Thymus (tissue), 11 donors: ENCODE data around the gene DFFA. TPM values are rescaled to one million over a fixed set of nuclear protein-coding genes. Genes with fewer than 3 reads are reported as not detected.
"Not testable (repeated sequence)": the region's sequence is repeated elsewhere in the genome, so short reads cannot be mapped to it uniquely, and the experiment has no call there.

Source experiments
- DNase-seq, 9 donors: peaks; one replicate each; pipeline ENCODE4 v3.0.0-alpha.2; 2013; ENCODE audit warnings: low spot score in 9 of 9, low read depth in 6 of 9, missing footprints in 1 of 9
- H3K27ac ChIP-seq, 2 donors: one replicate each; pipeline ENCODE4 v1.5.1; 2013; ENCODE audit warnings: control low read depth in 1 of 2, low read depth in 1 of 2, low read length in 1 of 2, mild to moderate bottlenecking in 1 of 2, moderate library complexity in 1 of 2
- H3K27me3 ChIP-seq, 2 donors: one replicate each; pipeline ENCODE4 v1.5.1; 2013; ENCODE audit warnings: low read length in 1 of 2; ENCODE audit not compliant: control insufficient read depth in 2 of 2, insufficient read depth in 1 of 2
- H3K36me3 ChIP-seq, 2 donors: one replicate each; pipeline ENCODE4 v1.5.1; 2013; ENCODE audit warnings: low read length in 1 of 2, mild to moderate bottlenecking in 1 of 2, moderate library complexity in 1 of 2; ENCODE audit not compliant: control insufficient read depth in 2 of 2, insufficient read depth in 2 of 2
- H3K4me1 ChIP-seq, 2 donors: one replicate each; pipeline ENCODE4 v1.5.1; 2013; ENCODE audit warnings: low read length in 2 of 2; ENCODE audit not compliant: control insufficient read depth in 2 of 2, insufficient read depth in 2 of 2
- H3K4me3 ChIP-seq, 2 donors: one replicate each; pipeline ENCODE4 v1.5.1; 2013; ENCODE audit warnings: low read length in 2 of 2, control low read depth in 1 of 2, mild to moderate bottlenecking in 1 of 2
- H3K9me3 ChIP-seq, 2 donors: one replicate each; pipeline ENCODE4 v1.5.1; 2013; ENCODE audit warnings: low read length in 1 of 2, mild to moderate bottlenecking in 1 of 2; ENCODE audit not compliant: control insufficient read depth in 2 of 2, insufficient read depth in 1 of 2
- WGBS: extraction: QIAGEN DNeasy Blood & Tissue Kit; methylation state at CpG from one replicate; pipeline ENCODE4 v1.1.7; 2013; 5-methylcytosine and 5-hydroxymethylcytosine counted together
- polyA plus RNA-seq: library from polyadenylated mRNA; stranded (reverse); fragments of 200-250 nt; gene quantifications from one replicate; pipeline ENCODE4 v1.2.3, GENCODE V29; 2013
- total RNA-seq: library from RNA; stranded (reverse); fragments of 120-200 nt; gene quantifications from one replicate; pipeline ENCODE4 v1.2.4, GENCODE V29; 2013
- donor health status: healthy.

Gene DFFA
- total and polyA plus RNA-seq, 2 donors = 13.1 to 22.3 TPM

GRCh38 chr1:10457462-10457861 lies 14.9 kb downstream of the DFFA start:
- not testable (repeated sequence) for H3K9me3 ChIP-seq, H3K27me3 ChIP-seq, H3K4me1 ChIP-seq, H3K4me3 ChIP-seq, DNase-seq
- WGBS = 84% methylated on average over 7 of the region's 7 CpGs
- Histone ChIP-seq H3K36me3 (peaks cover 19 to 24% of the 10 kb centered on the region in 2 donors), H3K27ac (peak overlapping the region in 1 of 2 donors; percentile 1)

GRCh38 chr1:10456661-10457060 lies 15.7 kb downstream of the DFFA start:
- H3K27ac ChIP-seq = no peak overlapping the region
- H3K9me3 ChIP-seq = peaks cover 1 to 7% of the 10 kb centered on the region in 2 donors
- WGBS = 93% methylated on average over 7 of the region's 7 CpGs

GRCh38 chr1:10456048-10456447 lies 16.3 kb downstream of the DFFA start:
- H3K27ac ChIP-seq = no peak overlapping the region
- peaks cover 0 to 6% of the 10 kb centered on the region in 2 donors for H3K4me1 ChIP-seq
- peaks cover 8 to 10% of the 10 kb centered on the region in 2 donors for H3K36me3 ChIP-seq
- H3K27me3 ChIP-seq = no peaks in the 10 kb centered on the region
- peaks cover 1 to 7% of the 10 kb centered on the region in 2 donors for H3K9me3 ChIP-seq
- no peak for DNase-seq
- H3K4me3 ChIP-seq = no peak overlapping the region
- WGBS = 95% methylated on average over 5 of the region's 5 CpGs

More at GRCh38 chr1:10456661-10457060, 15.7 kb downstream of the DFFA start:
- Histone ChIP-seq H3K27me3 (no peaks in the 10 kb centered on the region), H3K4me1 (peaks cover 0 to 6% of the 10 kb centered on the region in 2 donors), H3K4me3 (no peak overlapping the region), H3K36me3 (peaks cover 14 to 16% of the 10 kb centered on the region in 2 donors)
- no peak for DNase-seq

- WGBS = 34% methylated on average over 10 of the region's 10 CpGs
- DNase-seq = no peak
- no peak overlapping the region for H3K4me3 ChIP-seq
- H3K9me3 ChIP-seq = peaks cover 1 to 7% of the 10 kb centered on the region in 2 donors
- H3K36me3 ChIP-seq = peaks cover 2 to 11% of the 10 kb centered on the region in 2 donors
- no peaks in the 10 kb centered on the region for H3K4me1 ChIP-seq
- no peaks in the 10 kb centered on the region for H3K27me3 ChIP-seq
- H3K27ac ChIP-seq = no peak overlapping the region
Observed at GRCh38 chr1:10451287-10451686, 21.0 kb downstream of the DFFA start.

GRCh38 chr1:10450836-10451235 lies 21.5 kb downstream of the DFFA start:
- WGBS = 86% methylated on average over 6 of the region's 6 CpGs
- Histone ChIP-seq H3K27me3 (no peaks in the 10 kb centered on the region), H3K27ac (no peak overlapping the region), H3K4me3 (no peak overlapping the region), H3K4me1 (no peaks in the 10 kb centered on the region), H3K36me3 (peaks cover 2 to 9% of the 10 kb centered on the region in 2 donors), H3K9me3 (peaks cover 1 to 7% of the 10 kb centered on the region in 2 donors)
- DNase-seq = no peak

GRCh38 chr1:10450156-10450814 lies 22.0 kb downstream of the DFFA start:
- H3K27me3 ChIP-seq = no peaks in the 10 kb centered on the region
- H3K4me1 ChIP-seq = no peaks in the 10 kb centered on the region
- peaks cover 2 to 9% of the 10 kb centered on the region in 2 donors for H3K36me3 ChIP-seq
- WGBS = 94% methylated on average over 21 of the region's 21 CpGs
- no peak for DNase-seq
- H3K9me3 ChIP-seq = peaks cover 1 to 7% of the 10 kb centered on the region in 2 donors
- H3K27ac ChIP-seq = no peak overlapping the region
- H3K4me3 ChIP-seq = no peak overlapping the region

GRCh38 chr1:10449751-10450150 lies 22.6 kb downstream of the DFFA start, which contains the start of gene CORT:
Gene CORT (plus strand): TSS chr1:10450031. CDS start chr1:10450224, 193 bp downstream.
- H3K4me3 ChIP-seq = no peak within 1 kb of the TSS
- no peak for DNase-seq
- peaks cover 5 to 9% of the 10 kb centered on the region in 2 donors for H3K36me3 ChIP-seq
- no peaks in the 10 kb centered on the region for H3K4me1 ChIP-seq
- H3K9me3 ChIP-seq = peaks cover 1 to 3% of the 10 kb centered on the region in 2 donors
- H3K27ac ChIP-seq = no peak within 1 kb of the TSS
- 96% methylated on average over 10 of the region's 10 CpGs for WGBS
- no peaks in the 10 kb centered on the region for H3K27me3 ChIP-seq

- no peak overlapping the region for H3K27ac ChIP-seq
- H3K4me1 ChIP-seq = no peaks in the 10 kb centered on the region
- no peak overlapping the region for H3K4me3 ChIP-seq
- H3K27me3 ChIP-seq = no peaks in the 10 kb centered on the region
- over 99% methylated on average over 7 of the region's 7 CpGs for WGBS
- H3K9me3 ChIP-seq = no peaks in the 10 kb centered on the region
- DNase-seq = no peak
- H3K36me3 ChIP-seq = peaks cover 5 to 17% of the 10 kb centered on the region in 2 donors
Observed at GRCh38 chr1:10446790-10447422, 25.4 kb downstream of the DFFA start.

- peaks cover 7 to 22% of the 10 kb centered on the region in 2 donors for H3K36me3 ChIP-seq
- no peak for DNase-seq
- no peaks in the 10 kb centered on the region for H3K27me3 ChIP-seq
- H3K4me3 ChIP-seq = no peak overlapping the region
- H3K4me1 ChIP-seq = peaks cover 0 to 13% of the 10 kb centered on the region in 2 donors
- no peak overlapping the region for H3K27ac ChIP-seq
- H3K9me3 ChIP-seq = no peaks in the 10 kb centered on the region
- 98% methylated on average over 7 of the region's 7 CpGs for WGBS
Observed at GRCh38 chr1:10444795-10445397, 27.4 kb downstream of the DFFA start.
